ENCODE data around the gene COLEC12. TPM values are rescaled to one million over a fixed set of nuclear protein-coding genes. Genes with fewer than 3 reads are reported as not detected.

Gene COLEC12
- total RNA-seq, 3 donors from 2014 or later: 11.7 to 57.3 (median 14.7) TPM

- DNase-seq (ENCODE audit: low spot score in 2 of 2): no peak
- Histone ChIP-seq H3K27me3 (no peaks in the 10 kb centered on the region), H3K4me1 (no peaks in the 10 kb centered on the region), H3K36me3 (no peaks in the 10 kb centered on the region), H3K9me3 (no peaks in the 10 kb centered on the region), H3K4me3 (no peak overlapping the region), H3K27ac (no peak overlapping the region)
- TF ChIP-seq, protein P1, sequence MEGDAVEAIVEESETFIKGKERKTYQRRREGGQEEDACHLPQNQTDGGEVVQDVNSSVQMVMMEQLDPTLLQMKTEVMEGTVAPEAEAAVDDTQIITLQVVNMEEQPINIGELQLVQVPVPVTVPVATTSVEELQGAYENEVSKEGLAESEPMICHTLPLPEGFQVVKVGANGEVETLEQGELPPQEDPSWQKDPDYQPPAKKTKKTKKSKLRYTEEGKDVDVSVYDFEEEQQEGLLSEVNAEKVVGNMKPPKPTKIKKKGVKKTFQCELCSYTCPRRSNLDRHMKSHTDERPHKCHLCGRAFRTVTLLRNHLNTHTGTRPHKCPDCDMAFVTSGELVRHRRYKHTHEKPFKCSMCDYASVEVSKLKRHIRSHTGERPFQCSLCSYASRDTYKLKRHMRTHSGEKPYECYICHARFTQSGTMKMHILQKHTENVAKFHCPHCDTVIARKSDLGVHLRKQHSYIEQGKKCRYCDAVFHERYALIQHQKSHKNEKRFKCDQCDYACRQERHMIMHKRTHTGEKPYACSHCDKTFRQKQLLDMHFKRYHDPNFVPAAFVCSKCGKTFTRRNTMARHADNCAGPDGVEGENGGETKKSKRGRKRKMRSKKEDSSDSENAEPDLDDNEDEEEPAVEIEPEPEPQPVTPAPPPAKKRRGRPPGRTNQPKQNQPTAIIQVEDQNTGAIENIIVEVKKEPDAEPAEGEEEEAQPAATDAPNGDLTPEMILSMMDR (IDR thresholded peaks at IDR 0.05): no peak
- no peak for TF ChIP-seq POLR2A (IDR thresholded peaks at IDR 0.05)
- no peak for TF ChIP-seq POLR2AphosphoS5 (IDR thresholded peaks at IDR 0.05)
- intact Hi-C loops (cut with DNase I; ENCODE audit: low total_unique reads): no loop called here
Observed at GRCh38 chr18:369224-370015, 131.1 kb downstream of the COLEC12 start.

- no peaks in the 10 kb centered on the region for H3K27me3 ChIP-seq
- no peak overlapping the region for H3K27ac ChIP-seq
- peaks cover 0 to 3% of the 10 kb centered on the region in 2 donors for H3K4me1 ChIP-seq
- H3K9me3 ChIP-seq: no peaks in the 10 kb centered on the region
- H3K4me3 ChIP-seq: no peak overlapping the region
- intact Hi-C loops (cut with DNase I; ENCODE audit: low total_unique reads): no loop called here
- no peaks in the 10 kb centered on the region for H3K36me3 ChIP-seq
- DNase-seq (ENCODE audit: low spot score in 2 of 2): no peak
- TF ChIP-seq, protein P1 (IDR thresholded peaks at IDR 0.05): no peak
- no peak for TF ChIP-seq POLR2A (IDR thresholded peaks at IDR 0.05)
- no peak for TF ChIP-seq POLR2AphosphoS5 (IDR thresholded peaks at IDR 0.05)
Observed at GRCh38 chr18:366466-367061, 133.9 kb downstream of the COLEC12 start.

- DNase-seq (ENCODE audit: low spot score in 2 of 2): no peak
- no peaks in the 10 kb centered on the region for H3K36me3 ChIP-seq
- H3K4me1 ChIP-seq: peaks cover 0 to 3% of the 10 kb centered on the region in 2 donors
- H3K27ac ChIP-seq: no peak overlapping the region
- intact Hi-C loops (cut with DNase I; ENCODE audit: low total_unique reads): no loop called here
- no peaks in the 10 kb centered on the region for H3K27me3 ChIP-seq
- TF ChIP-seq POLR2A (IDR thresholded peaks at IDR 0.05): no peak
- no peak for TF ChIP-seq POLR2AphosphoS5 (IDR thresholded peaks at IDR 0.05)
- TF ChIP-seq, protein P1 (IDR thresholded peaks at IDR 0.05): no peak
- H3K9me3 ChIP-seq: no peaks in the 10 kb centered on the region
- no peak overlapping the region for H3K4me3 ChIP-seq
Observed at GRCh38 chr18:365651-366050, 134.8 kb downstream of the COLEC12 start.

DNA sequence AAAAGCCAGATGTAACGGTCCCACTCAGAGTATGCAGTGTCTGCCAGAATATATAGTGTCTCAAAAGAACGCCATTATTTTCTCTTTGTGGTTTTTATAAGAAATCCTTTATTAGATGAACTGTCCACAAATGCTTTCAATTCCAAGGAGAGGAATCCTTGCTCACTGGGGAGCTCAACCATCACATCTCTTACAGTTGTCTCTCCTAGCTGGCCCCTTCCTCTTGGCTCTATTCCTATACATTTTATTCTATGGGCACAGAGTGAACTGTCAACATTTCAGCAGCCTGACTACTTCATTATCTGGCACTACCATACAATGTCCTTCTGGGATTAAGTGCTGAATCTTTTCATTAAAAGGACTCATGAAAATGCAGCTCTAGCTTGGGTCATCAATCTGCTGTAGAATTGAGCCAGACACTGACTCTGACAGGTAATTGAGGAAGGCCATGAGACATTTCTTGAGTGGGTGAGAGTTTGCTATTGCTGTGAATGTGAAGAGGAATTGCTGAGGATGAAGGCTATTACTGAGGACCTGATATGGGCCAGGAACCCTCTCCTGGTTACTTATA lies 136.2 kb downstream of the COLEC12 start:
- Histone ChIP-seq H3K9me3 (no peaks in the 10 kb centered on the region), H3K27me3 (no peaks in the 10 kb centered on the region), H3K4me1 (peaks cover 0 to 3% of the 10 kb centered on the region in 2 donors), H3K36me3 (no peaks in the 10 kb centered on the region), H3K4me3 (no peak overlapping the region), H3K27ac (peak overlapping the region in 1 of 2 donors; percentile 36)
- DNase-seq (ENCODE audit: low spot score in 2 of 2): no peak
- intact Hi-C loops (cut with DNase I; ENCODE audit: low total_unique reads): no loop called here
- TF ChIP-seq POLR2AphosphoS5 (IDR thresholded peaks at IDR 0.05) (no peak), POLR2A (IDR thresholded peaks at IDR 0.05) (no peak)
- TF ChIP-seq, protein P1 (IDR thresholded peaks at IDR 0.05): no peak
